GM12878 (cell line): ENCODE measurements around the gene PLG. TPM values are rescaled to one million over a fixed set of nuclear protein-coding genes. Genes with fewer than 3 reads are reported as not detected.

Source experiments
- ATAC-seq: fragments of 200-7000 bp; cut with Tn5 transposase; 3 replicates; pipeline ENCODE4 v1.9.1; 2020; ENCODE audit warnings: mild to moderate bottlenecking, moderate library complexity
- BruUV-seq: library from RNA; stranded (reverse); fragments of 400-500 nt; replicated peaks from 2 replicates; lab custom pipeline; 2021; lab: Mats Ljungman, UMichigan
- CTCF ChIA-PET: fragments of 300-600 bp; sonication (Branson Sonifier 250); formaldehyde crosslinking; extraction: SDS; loops from one replicate; lab custom pipeline; 2021; ENCODE audit warnings: inconsistent platforms; lab: Yijun Ruan, JAX
- POLR2A ChIA-PET: fragments of 350-600 bp; formaldehyde crosslinking; extraction: SDS; loops from one replicate; lab custom pipeline; 2021; ENCODE audit warnings: inconsistent platforms; lab: Charles Lee
- RAD21 ChIA-PET: fragments of 300-600 bp; sonication (Branson Sonifier 250); formaldehyde crosslinking; loops from one replicate; lab custom pipeline; 2023; ENCODE audit warnings: antibody characterized with exemption; ENCODE audit not compliant: unreplicated experiment; lab: Charles Lee
- SMC1A ChIA-PET: fragments of 300-600 bp; sonication (Branson Sonifier 250); formaldehyde crosslinking; loops from one replicate; lab custom pipeline; 2023; ENCODE audit not compliant: unreplicated experiment, uncharacterized antibody; lab: Charles Lee
- DNase-seq: peaks from one replicate; pipeline ENCODE4 v3.0.0-alpha.2; 2011; ENCODE audit warnings: low read depth, low spot score
- FAIRE-seq: peaks from 3 replicates; lab custom pipeline; 2011; peaks lifted over from hg19 to GRCh38; lab: Jason Lieb, UNC
- H2AFZ ChIP-seq: 2 replicates; pipeline ENCODE4 v1.6.0; 2011; ENCODE audit warnings: low read depth, low read length, control low read depth; ENCODE audit not compliant: control insufficient read depth
- H3K27ac ChIP-seq: 2 replicates; pipeline ENCODE4 v1.5.1; 2011; ENCODE audit warnings: control low read depth; ENCODE audit not compliant: control insufficient read depth, insufficient read depth
- H3K27me3 ChIP-seq, 2 experiments: replicated peaks in 1 of 2; 2 replicates each; pipeline versions ENCODE4 v1.6.0 to v1.6.1; 2011; ENCODE audit warnings: low read length in 1 of 2; ENCODE audit not compliant: control insufficient read depth in 2 of 2, insufficient read depth in 2 of 2
- H3K36me3 ChIP-seq, 2 experiments: 2 replicates each; pipeline ENCODE4 v1.5.1; 2011; ENCODE audit warnings: low read length in 1 of 2; ENCODE audit not compliant: control insufficient read depth in 2 of 2, insufficient read depth in 2 of 2
- H3K4me1 ChIP-seq: 2 replicates; pipeline ENCODE4 v1.6.1; 2011; ENCODE audit warnings: mild to moderate bottlenecking, low read length, moderate library complexity, mixed read lengths; ENCODE audit not compliant: control insufficient read depth, insufficient read depth
- H3K4me2 ChIP-seq: 2 replicates; pipeline ENCODE4 v1.6.0; 2011; ENCODE audit warnings: control low read depth; ENCODE audit not compliant: control insufficient read depth, insufficient read depth
- H3K4me3 ChIP-seq: fragments of 200-600 bp; sonication (generic); 2 replicates; pipeline ENCODE4 v1.5.1; 2016
- H3K79me2 ChIP-seq: 2 replicates; pipeline ENCODE4 v1.6.0; 2011; ENCODE audit warnings: low read length; ENCODE audit not compliant: control insufficient read depth, insufficient read depth
- H3K9ac ChIP-seq: 2 replicates; pipeline ENCODE4 v1.8.0; 2011; ENCODE audit warnings: low read length, control low read depth, mixed read lengths; ENCODE audit not compliant: control insufficient read depth, insufficient read depth
- H3K9me3 ChIP-seq: replicated peaks from 3 replicates; pipeline ENCODE4 v1.5.1; 2011; ENCODE audit warnings: mild to moderate bottlenecking, low read length; ENCODE audit not compliant: control insufficient read depth, insufficient read depth
- H4K20me1 ChIP-seq: 2 replicates; pipeline ENCODE4 v1.6.0; 2011; ENCODE audit not compliant: control insufficient read depth, insufficient read depth
- BCL3 ChIP-seq: IDR thresholded peaks from 2 replicates; pipeline ENCODE4 v1.6.1; 2011; ENCODE audit warnings: borderline replicate concordance, low read depth, mild to moderate bottlenecking, moderate library complexity, low read length; ENCODE audit not compliant: insufficient read depth, poor library complexity, severe bottlenecking
- BCLAF1 ChIP-seq: fragments of 450-650 bp; IDR thresholded peaks from 2 replicates; pipeline ENCODE4 v1.6.1; 2017; ENCODE audit warnings: antibody characterized with exemption, mild to moderate bottlenecking, moderate library complexity
- CHD1 ChIP-seq: IDR thresholded peaks from 2 replicates; pipeline ENCODE4 v1.6.1; 2012; ENCODE audit warnings: low read depth, low read length, improper control_type of control experiment
- EZH2 ChIP-seq: IDR thresholded peaks from 2 replicates; pipeline ENCODE4 v1.6.1; 2012; ENCODE audit warnings: low read depth, mild to moderate bottlenecking, control low read depth, inconsistent platforms, low read length, borderline replicate concordance; ENCODE audit not compliant: control insufficient read depth
- MEF2A ChIP-seq: IDR thresholded peaks from 2 replicates; pipeline ENCODE4 v1.6.1; 2011; ENCODE audit warnings: low read depth, mild to moderate bottlenecking, low read length, moderate library complexity; ENCODE audit not compliant: insufficient read depth
- PAX5 ChIP-seq: IDR thresholded peaks from 2 replicates; pipeline ENCODE4 v1.6.1; 2011; ENCODE audit warnings: low read depth, low read length, borderline replicate concordance
- RUNX3 ChIP-seq: IDR thresholded peaks from 2 replicates; pipeline ENCODE4 v1.6.1; 2012; ENCODE audit warnings: low read length, inconsistent platforms
- SMC3 ChIP-seq: IDR thresholded peaks from 2 replicates; pipeline ENCODE4 v1.6.1; 2011; ENCODE audit warnings: low read length, improper control_type of control experiment, borderline replicate concordance
- WGBS: methylation state at CpG from one replicate; pipeline ENCODE4 v1.1.6; 2016; ENCODE audit warnings: low lambda C conversion rate; ENCODE audit not compliant: insufficient replicate concordance, insufficient coverage; ENCODE audit errors: missing lambda C conversion rate; 5-methylcytosine and 5-hydroxymethylcytosine counted together
- in situ Hi-C: fragments of 300-500 bp; cut with MboI; formaldehyde crosslinking; loops from 9 replicates; pipeline ENCODE4 v1.14.3; 2018; ENCODE audit warnings: mixed read lengths
- intact Hi-C: fragments of 100-400 bp; cut with micrococcal nuclease; formaldehyde crosslinking; loops from one replicate; pipeline ENCODE4 v1.14.2; 2022; ENCODE audit not compliant: unreplicated experiment
- polyA plus RNA-seq, 11 experiments: library from polyadenylated mRNA; depleted of rRNA in 4 of 11; unstranded in 6 of 11; stranded (reverse) in 5 of 11; fragments of >200 nt; fragmentation: Nextera tagmentation in 4 of 11; fragmentation: Illumina TruSeq in 1 of 11; extraction: Ambion mirVana in 4 of 11; extraction: Trizol in 1 of 11; gene quantifications; 1 replicate in 1 of 11; 2 replicates in 10 of 11; pipeline versions ENCODE4 v1.2.1 to v1.2.3, GENCODE V29; 2011 to 2016; ENCODE audit warnings: inconsistent platforms in 2 of 11, missing spikeins in 2 of 11, low read depth in 1 of 11
- total RNA-seq, 4 experiments: library from RNA; depleted of rRNA in 3 of 4; stranded (reverse); fragments of >200 nt in 3 of 4; fragmentation: Illumina TruSeq in 1 of 4; extraction: Trizol in 1 of 4; gene quantifications; 2 replicates each; pipeline versions ENCODE4 v1.2.1 to v1.2.3, GENCODE V29; 2013 to 2021
- TF ChIP-seq, protein P1 (sequence below), 3 experiments: IDR thresholded peaks in 2 of 3; conservative IDR thresholded peaks in 1 of 3; 2 replicates each; pipeline ENCODE4 v1.5.1; 2011; ENCODE audit warnings: low read depth in 3 of 3, low read length in 3 of 3, mild to moderate bottlenecking in 3 of 3, control low read depth in 2 of 3, moderate library complexity in 2 of 3, inconsistent platforms in 1 of 3, mixed read lengths in 1 of 3; ENCODE audit not compliant: control insufficient read depth in 2 of 3, insufficient read depth in 1 of 3; ENCODE audit errors: extremely low read depth in 1 of 3
- TF ChIP-seq, protein P2 (sequence below): fragments of 450-650 bp; IDR thresholded peaks from 2 replicates; pipeline ENCODE4 v1.6.1; 2016; ENCODE audit warnings: mild to moderate bottlenecking, moderate library complexity, borderline replicate concordance

The PLG gene
- total and polyA plus RNA-seq, 10 of the 15 experiments (the other 5 are each of a cell fraction or from before 2014, with no cell fraction given): 0.06 to 3.0 (median 0.97) TPM; not detected in 1

- Histone ChIP-seq H2AFZ (no peak overlapping the region), H3K36me3 (no peaks in the 10 kb centered on the region), H3K27me3 (no peaks in the 10 kb centered on the region), H3K79me2 (no peaks in the 10 kb centered on the region), H3K9ac (no peak overlapping the region), H3K4me2 (no peak overlapping the region), H3K4me1 (no peaks in the 10 kb centered on the region), H3K27ac (no peak overlapping the region), H4K20me1 (no peaks in the 10 kb centered on the region), H3K4me3 (no peak overlapping the region), H3K9me3 (no peaks in the 10 kb centered on the region)
- ATAC-seq (peak; percentile 76), FAIRE-seq (peak; percentile 64), DNase-seq (peak; percentile 1)
- in situ Hi-C loops (no loop called here), intact Hi-C loops (loop anchor here (2.0 to 10.0 kb wide), 2 partner anchors 147 to 533 kb away; no protein-coding TSS in a partner anchor)
- no TSS peak for BruUV-seq
- ChIA-PET POLR2A (no interaction called here), SMC1A (interaction anchor here (0.6 kb wide), 1 partner anchor 147 kb away, joined by 3 read pairs; no protein-coding TSS in a partner anchor), CTCF (interaction anchor here (1.2 to 1.7 kb wide), 3 partner anchors 19 to 148 kb away, joined by 3 to 8 read pairs (median 4); no protein-coding TSS in a partner anchor), RAD21 (no interaction called here)
- WGBS: 16% methylated on average over 9 of the region's 9 CpGs
- TF ChIP-seq, protein P1, sequence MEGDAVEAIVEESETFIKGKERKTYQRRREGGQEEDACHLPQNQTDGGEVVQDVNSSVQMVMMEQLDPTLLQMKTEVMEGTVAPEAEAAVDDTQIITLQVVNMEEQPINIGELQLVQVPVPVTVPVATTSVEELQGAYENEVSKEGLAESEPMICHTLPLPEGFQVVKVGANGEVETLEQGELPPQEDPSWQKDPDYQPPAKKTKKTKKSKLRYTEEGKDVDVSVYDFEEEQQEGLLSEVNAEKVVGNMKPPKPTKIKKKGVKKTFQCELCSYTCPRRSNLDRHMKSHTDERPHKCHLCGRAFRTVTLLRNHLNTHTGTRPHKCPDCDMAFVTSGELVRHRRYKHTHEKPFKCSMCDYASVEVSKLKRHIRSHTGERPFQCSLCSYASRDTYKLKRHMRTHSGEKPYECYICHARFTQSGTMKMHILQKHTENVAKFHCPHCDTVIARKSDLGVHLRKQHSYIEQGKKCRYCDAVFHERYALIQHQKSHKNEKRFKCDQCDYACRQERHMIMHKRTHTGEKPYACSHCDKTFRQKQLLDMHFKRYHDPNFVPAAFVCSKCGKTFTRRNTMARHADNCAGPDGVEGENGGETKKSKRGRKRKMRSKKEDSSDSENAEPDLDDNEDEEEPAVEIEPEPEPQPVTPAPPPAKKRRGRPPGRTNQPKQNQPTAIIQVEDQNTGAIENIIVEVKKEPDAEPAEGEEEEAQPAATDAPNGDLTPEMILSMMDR (IDR thresholded peaks at IDR 0.05 in 2 of 3, conservative IDR thresholded peaks at IDR 0.05 in 1 of 3; ENCODE audit: control insufficient read depth in 2 of 3, extremely low read depth in 1 of 3, insufficient read depth in 1 of 3, low read depth in 3 of 3, low read length in 3 of 3): peak; percentile 61 to 78 (median 63)
- TF ChIP-seq, protein P2, sequence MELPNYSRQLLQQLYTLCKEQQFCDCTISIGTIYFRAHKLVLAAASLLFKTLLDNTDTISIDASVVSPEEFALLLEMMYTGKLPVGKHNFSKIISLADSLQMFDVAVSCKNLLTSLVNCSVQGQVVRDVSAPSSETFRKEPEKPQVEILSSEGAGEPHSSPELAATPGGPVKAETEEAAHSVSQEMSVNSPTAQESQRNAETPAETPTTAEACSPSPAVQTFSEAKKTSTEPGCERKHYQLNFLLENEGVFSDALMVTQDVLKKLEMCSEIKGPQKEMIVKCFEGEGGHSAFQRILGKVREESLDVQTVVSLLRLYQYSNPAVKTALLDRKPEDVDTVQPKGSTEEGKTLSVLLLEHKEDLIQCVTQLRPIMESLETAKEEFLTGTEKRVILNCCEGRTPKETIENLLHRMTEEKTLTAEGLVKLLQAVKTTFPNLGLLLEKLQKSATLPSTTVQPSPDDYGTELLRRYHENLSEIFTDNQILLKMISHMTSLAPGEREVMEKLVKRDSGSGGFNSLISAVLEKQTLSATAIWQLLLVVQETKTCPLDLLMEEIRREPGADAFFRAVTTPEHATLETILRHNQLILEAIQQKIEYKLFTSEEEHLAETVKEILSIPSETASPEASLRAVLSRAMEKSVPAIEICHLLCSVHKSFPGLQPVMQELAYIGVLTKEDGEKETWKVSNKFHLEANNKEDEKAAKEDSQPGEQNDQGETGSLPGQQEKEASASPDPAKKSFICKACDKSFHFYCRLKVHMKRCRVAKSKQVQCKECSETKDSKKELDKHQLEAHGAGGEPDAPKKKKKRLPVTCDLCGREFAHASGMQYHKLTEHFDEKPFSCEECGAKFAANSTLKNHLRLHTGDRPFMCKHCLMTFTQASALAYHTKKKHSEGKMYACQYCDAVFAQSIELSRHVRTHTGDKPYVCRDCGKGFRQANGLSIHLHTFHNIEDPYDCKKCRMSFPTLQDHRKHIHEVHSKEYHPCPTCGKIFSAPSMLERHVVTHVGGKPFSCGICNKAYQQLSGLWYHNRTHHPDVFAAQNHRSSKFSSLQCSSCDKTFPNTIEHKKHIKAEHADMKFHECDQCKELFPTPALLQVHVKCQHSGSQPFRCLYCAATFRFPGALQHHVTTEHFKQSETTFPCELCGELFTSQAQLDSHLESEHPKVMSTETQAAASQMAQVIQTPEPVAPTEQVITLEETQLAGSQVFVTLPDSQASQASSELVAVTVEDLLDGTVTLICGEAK: no peak
- TF ChIP-seq CHD1 (no peak), RUNX3 (peak; percentile 57), EZH2 (no peak), MEF2A (no peak), BCL3 (no peak), SMC3 (peak; percentile 48; the same call in 1 of the 2 replicates), BCLAF1 (no peak), PAX5 (no peak)
Observed at GRCh38 chr6:160667639-160668481, 34.2 kb upstream of the PLG start.
